Measurements from ENCODE around the gene LAMP1. TPM values are rescaled to one million over a fixed set of nuclear protein-coding genes. Genes with fewer than 3 reads are reported as not detected.
"Not testable (repeated sequence)": the region's sequence is repeated elsewhere in the genome, so short reads cannot be mapped to it uniquely, and the experiment has no call there.

The LAMP1 gene
- total RNA-seq, 4 donors from 2014 or later: 99.7 to 168 (median 133) TPM

DNA sequence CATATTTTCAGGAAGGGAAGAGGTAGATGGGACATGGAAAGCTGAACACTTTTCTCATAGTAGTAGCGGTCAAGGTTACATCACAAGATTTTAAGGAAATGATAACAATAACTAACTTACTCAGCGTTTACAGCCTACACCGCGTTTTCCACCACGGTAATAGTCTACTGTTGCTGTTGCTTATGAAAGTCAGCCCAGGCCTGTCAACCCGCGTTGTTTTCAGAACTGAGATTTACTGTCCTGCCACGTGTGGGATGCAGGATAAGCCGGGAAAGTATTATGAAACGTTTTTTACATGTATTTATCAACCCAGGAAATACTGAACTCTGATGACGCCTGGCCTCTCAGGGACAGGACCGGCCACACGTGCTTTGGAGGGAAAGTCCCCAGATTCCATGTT, 36.0 kb upstream of the LAMP1 start:
- intact Hi-C loops (cut with DNase I): no loop called here
- H3K27ac ChIP-seq (replicated peaks in 1 of 4): no peak overlapping the region
- no peaks in the 10 kb centered on the region for H3K27me3 ChIP-seq
- 85% methylated on average over 11 of the region's 13 CpGs for WGBS
- H3K9me3 ChIP-seq: no peaks in the 10 kb centered on the region
- TF ChIP-seq, protein P1, sequence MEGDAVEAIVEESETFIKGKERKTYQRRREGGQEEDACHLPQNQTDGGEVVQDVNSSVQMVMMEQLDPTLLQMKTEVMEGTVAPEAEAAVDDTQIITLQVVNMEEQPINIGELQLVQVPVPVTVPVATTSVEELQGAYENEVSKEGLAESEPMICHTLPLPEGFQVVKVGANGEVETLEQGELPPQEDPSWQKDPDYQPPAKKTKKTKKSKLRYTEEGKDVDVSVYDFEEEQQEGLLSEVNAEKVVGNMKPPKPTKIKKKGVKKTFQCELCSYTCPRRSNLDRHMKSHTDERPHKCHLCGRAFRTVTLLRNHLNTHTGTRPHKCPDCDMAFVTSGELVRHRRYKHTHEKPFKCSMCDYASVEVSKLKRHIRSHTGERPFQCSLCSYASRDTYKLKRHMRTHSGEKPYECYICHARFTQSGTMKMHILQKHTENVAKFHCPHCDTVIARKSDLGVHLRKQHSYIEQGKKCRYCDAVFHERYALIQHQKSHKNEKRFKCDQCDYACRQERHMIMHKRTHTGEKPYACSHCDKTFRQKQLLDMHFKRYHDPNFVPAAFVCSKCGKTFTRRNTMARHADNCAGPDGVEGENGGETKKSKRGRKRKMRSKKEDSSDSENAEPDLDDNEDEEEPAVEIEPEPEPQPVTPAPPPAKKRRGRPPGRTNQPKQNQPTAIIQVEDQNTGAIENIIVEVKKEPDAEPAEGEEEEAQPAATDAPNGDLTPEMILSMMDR (IDR thresholded peaks at IDR 0.05): no peak
- no peak for TF ChIP-seq POLR2A (IDR thresholded peaks at IDR 0.05; ENCODE audit: low read depth)
- TF ChIP-seq POLR2AphosphoS5 (IDR thresholded peaks at IDR 0.05): no peak
- no peak for TF ChIP-seq EP300 (IDR thresholded peaks at IDR 0.05)
- H3K4me1 ChIP-seq: no peaks in the 10 kb centered on the region
- H3K4me3 ChIP-seq: no peak overlapping the region
- H3K36me3 ChIP-seq: peaks cover 19 to 95% (median 80%) of the 10 kb centered on the region in 4 donors
- no peak for DNase-seq (ENCODE audit: extremely low spot score)

DNA sequence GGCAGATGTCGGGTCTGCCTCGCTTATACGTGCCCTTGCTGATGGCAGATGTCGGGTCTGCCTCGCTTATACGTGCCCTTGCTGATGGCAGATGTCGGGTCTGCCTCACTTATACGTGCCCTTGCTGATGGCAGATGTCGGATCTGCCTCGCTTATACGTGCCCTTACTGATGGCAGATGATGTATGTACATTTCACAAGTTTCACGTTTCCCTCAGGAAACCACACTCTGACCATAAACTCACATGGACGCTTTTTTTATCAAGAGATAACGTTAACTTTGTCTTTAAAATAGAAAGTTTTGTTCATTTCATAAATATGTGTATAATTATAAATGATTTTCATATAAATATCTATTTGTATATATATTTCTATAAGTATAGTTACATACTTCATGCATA, 34.0 kb upstream of the LAMP1 start:
- H3K27ac ChIP-seq (replicated peaks in 1 of 4); intact Hi-C loops (cut with DNase I); H3K27me3 ChIP-seq; H3K4me1 ChIP-seq; H3K9me3 ChIP-seq; H3K4me3 ChIP-seq; DNase-seq (ENCODE audit: extremely low spot score): not testable (repeated sequence)
- whole genome bisulfite sequencing: 85% methylated on average over 8 of the region's 14 CpGs
- H3K36me3 ChIP-seq: peaks cover 11 to 80% (median 66%) of the 10 kb centered on the region in 4 donors

DNA sequence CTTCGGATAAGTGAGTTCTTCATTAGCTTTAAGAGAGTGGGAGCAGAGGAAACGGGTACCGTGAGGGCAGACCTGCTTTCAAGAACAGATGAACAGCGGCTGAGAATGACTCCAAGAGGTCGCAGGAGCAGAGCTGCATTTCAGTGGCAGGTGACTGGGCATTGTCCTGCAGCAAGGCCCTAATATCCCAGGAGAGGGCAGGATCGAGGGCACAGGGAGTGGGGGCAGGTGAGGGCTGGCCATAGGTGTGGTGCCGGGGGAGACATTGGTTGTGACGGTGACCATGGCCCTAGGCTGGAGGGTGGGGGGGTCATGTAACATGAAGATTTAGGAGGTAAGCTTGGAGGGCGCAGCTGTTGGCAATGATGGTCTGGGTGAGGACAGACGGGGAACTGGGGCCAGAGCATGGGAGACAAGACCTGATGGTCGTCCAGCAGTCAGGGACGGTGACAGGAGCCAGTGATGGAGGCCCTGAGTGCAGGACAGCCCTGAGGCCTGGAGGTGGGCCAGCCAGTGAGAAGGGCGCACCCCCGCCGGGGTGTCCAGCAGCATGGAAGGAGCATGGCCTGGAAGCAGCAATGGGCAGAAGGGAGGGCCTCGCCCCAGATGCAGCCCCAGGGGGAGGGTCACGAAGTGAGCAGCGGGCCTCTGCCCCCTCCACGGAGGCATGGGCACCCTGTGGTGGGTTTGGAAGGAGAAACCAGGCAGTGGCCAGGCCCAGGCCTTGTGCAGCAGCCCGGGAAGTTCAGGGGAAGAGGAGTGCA, 29.2 kb upstream of the LAMP1 start:
- TF ChIP-seq POLR2AphosphoS5 (IDR thresholded peaks at IDR 0.05): no peak
- intact Hi-C loops (cut with DNase I): no loop called here
- WGBS: 90% methylated on average over 18 of the region's 20 CpGs
- Histone ChIP-seq H3K4me1 (no peaks in the 10 kb centered on the region), H3K36me3 (peaks cover 0 to 44% (median 27%) of the 10 kb centered on the region in 4 donors), H3K9me3 (no peaks in the 10 kb centered on the region), H3K27ac (replicated peaks in 1 of 4) (no peak overlapping the region), H3K27me3 (no peaks in the 10 kb centered on the region), H3K4me3 (no peak overlapping the region)
- no peak for DNase-seq (ENCODE audit: extremely low spot score)

DNA sequence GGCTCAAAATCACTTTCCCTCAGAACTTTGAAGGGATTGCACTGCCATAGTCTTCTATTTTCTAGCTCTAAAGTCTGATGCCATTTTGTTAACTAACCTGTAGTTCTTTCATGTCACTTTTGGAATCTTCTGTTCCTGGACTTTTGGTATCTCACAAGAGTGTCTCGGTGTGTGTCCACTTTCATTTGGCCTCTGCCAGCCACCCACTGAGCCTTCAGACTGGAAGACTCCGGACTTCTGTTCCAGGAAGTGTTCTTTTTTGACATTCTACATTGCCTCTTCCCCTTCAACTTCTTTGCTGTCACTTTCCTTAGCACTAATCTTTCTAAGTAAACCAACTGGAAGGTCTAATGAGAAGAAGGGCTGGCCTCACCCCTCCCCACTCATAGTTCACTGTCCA, 25.0 kb upstream of the LAMP1 start:
- peaks cover 0 to 5% (median 2%) of the 10 kb centered on the region in 4 donors for H3K4me1 ChIP-seq
- H3K27me3 ChIP-seq: no peaks in the 10 kb centered on the region
- H3K27ac ChIP-seq (replicated peaks in 1 of 4): no peak overlapping the region
- peaks cover 0 to 13% (median 0%) of the 10 kb centered on the region in 4 donors for H3K36me3 ChIP-seq
- no peak for DNase-seq (ENCODE audit: extremely low spot score)
- no peaks in the 10 kb centered on the region for H3K9me3 ChIP-seq
- WGBS: 88% methylated on average over 2 of the region's 2 CpGs
- intact Hi-C loops (cut with DNase I): no loop called here
- H3K4me3 ChIP-seq: no peak overlapping the region
- TF ChIP-seq POLR2A (IDR thresholded peaks at IDR 0.05; ENCODE audit: low read depth): no peak
- TF ChIP-seq EP300 (IDR thresholded peaks at IDR 0.05): no peak
- TF ChIP-seq, protein P1 (IDR thresholded peaks at IDR 0.05): no peak
- no peak for TF ChIP-seq POLR2AphosphoS5 (IDR thresholded peaks at IDR 0.05)

DNA sequence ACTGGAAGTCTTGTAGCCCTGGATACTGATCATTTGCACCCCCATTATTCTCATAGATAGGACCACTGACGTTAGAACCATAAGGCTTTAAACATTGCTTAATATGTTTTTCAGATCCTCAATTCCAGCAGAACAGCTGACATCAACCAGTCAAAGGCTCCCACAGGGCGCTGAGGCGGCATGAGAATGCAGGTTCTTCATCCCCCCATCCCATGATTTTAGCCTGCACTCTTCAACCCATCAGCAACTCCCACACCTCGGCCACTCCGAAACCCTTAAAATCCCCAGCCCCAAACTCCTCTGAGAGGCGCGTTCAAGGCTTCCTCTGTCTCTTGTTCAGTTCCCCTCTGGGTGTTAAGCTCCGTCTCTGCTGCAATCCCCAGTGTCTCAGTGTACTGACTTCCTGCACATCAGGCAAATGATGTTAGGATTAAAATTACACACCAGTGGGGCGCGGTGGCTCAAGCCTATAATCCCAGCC, 24.3 kb upstream of the LAMP1 start:
- DNase-seq (ENCODE audit: extremely low spot score): no peak
- intact Hi-C loops (cut with DNase I): no loop called here
- peaks cover 0 to 5% (median 2%) of the 10 kb centered on the region in 4 donors for H3K4me1 ChIP-seq
- no peak overlapping the region for H3K27ac ChIP-seq (replicated peaks in 1 of 4)
- no peaks in the 10 kb centered on the region for H3K9me3 ChIP-seq
- 83% methylated on average over 10 of the region's 10 CpGs for WGBS
- no peak overlapping the region for H3K4me3 ChIP-seq
- no peaks in the 10 kb centered on the region for H3K27me3 ChIP-seq
- peaks cover 0 to 13% (median 0%) of the 10 kb centered on the region in 4 donors for H3K36me3 ChIP-seq
- TF ChIP-seq EP300 (IDR thresholded peaks at IDR 0.05) (no peak), POLR2A (IDR thresholded peaks at IDR 0.05; ENCODE audit: low read depth) (no peak), POLR2AphosphoS5 (IDR thresholded peaks at IDR 0.05) (no peak)
- TF ChIP-seq, protein P1 (IDR thresholded peaks at IDR 0.05): no peak
